GM19395 (cell line): ENCODE data around the gene AIDA.

ENCODE experiments used
- ATAC-seq: cut with Tn5 transposase; IDR thresholded peaks from one replicate; pipeline ENCODE4 v1.9.1; 2021; ENCODE audit warnings: mild to moderate bottlenecking, moderate library complexity; ENCODE audit not compliant: unreplicated experiment

AIDA gene

GRCh38 chr1:222653178-222653827 lies 59.0 kb downstream of the AIDA start:
- peak; percentile 79 for ATAC-seq

GRCh38 chr1:222652676-222653075 lies 59.6 kb downstream of the AIDA start:
- ATAC-seq: no peak

GRCh38 chr1:222644636-222644980 lies 67.7 kb downstream of the AIDA start:
- ATAC-seq: peak; percentile 0

- ATAC-seq: peak; percentile 99
Measured at GRCh38 chr1:222643938-222644635, 68.2 kb downstream of the AIDA start.

GRCh38 chr1:222643606-222643937 lies 68.7 kb downstream of the AIDA start:
- no peak for ATAC-seq

- no peak for ATAC-seq
Measured at GRCh38 chr1:222642468-222642867, 69.8 kb downstream of the AIDA start.

GRCh38 chr1:222641269-222641948 lies 70.9 kb downstream of the AIDA start:
- ATAC-seq: no peak

- ATAC-seq: peak; percentile 88
Measured at GRCh38 chr1:222634180-222635013, 77.9 kb downstream of the AIDA start.

GRCh38 chr1:222632749-222633148 lies 79.5 kb downstream of the AIDA start:
- ATAC-seq: no peak

GRCh38 chr1:222631611-222632208 lies 80.6 kb downstream of the AIDA start:
- no peak for ATAC-seq

- no peak for ATAC-seq
Measured at GRCh38 chr1:222629921-222630535, 82.3 kb downstream of the AIDA start.

GRCh38 chr1:222627232-222627631 lies 85.1 kb downstream of the AIDA start:
- ATAC-seq: no peak

GRCh38 chr1:222624214-222624613 lies 88.1 kb downstream of the AIDA start:
- no peak for ATAC-seq

- ATAC-seq: no peak
Measured at GRCh38 chr1:222623458-222623857, 88.8 kb downstream of the AIDA start.

GRCh38 chr1:222622765-222623164 lies 89.5 kb downstream of the AIDA start:
- ATAC-seq: no peak

- peak; percentile 54 for ATAC-seq
Measured at GRCh38 chr1:222620566-222620965, 91.7 kb downstream of the AIDA start.

GRCh38 chr1:222618880-222619596 lies 93.3 kb downstream of the AIDA start:
- ATAC-seq: no peak
